K562 (cell line): ENCODE results near the gene PCDH9. TPM values are rescaled to one million over a fixed set of nuclear protein-coding genes. Genes with fewer than 3 reads are reported as not detected.

ENCODE experiments used
- ATAC-seq: fragments of 200-7000 bp; cut with Tn5 transposase; 3 replicates; pipeline ENCODE4 v1.9.1; 2020; ENCODE audit warnings: moderate library complexity
- BruUV-seq: library from RNA; stranded (reverse); fragments of 400-500 nt; replicated peaks from 2 replicates; lab custom pipeline; 2021; lab: Mats Ljungman, UMichigan
- CTCF ChIA-PET: fragments of 300-600 bp; formaldehyde crosslinking; extraction: SDS; loops from one replicate; lab custom pipeline; 2021; ENCODE audit warnings: low intra/inter-chr PET ratio; lab: Yijun Ruan, JAX
- POLR2A ChIA-PET: fragments of 300-600, 350-650 bp; sonication (Branson Sonifier 250); formaldehyde crosslinking; extraction: SDS; loops from one replicate; lab custom pipeline; 2021; ENCODE audit warnings: antibody characterized with exemption, inconsistent platforms; lab: Yijun Ruan, JAX
- DNase-seq, 4 experiments: peaks; one replicate each; pipeline versions ENCODE4 v3.0.0 to v3.0.0-alpha.2; 2011 to 2018; ENCODE audit warnings: low spot score in 3 of 4, mixed read lengths in 3 of 4; ENCODE audit errors: extremely low read depth in 1 of 4
- FAIRE-seq: peaks from 2 replicates; lab custom pipeline; 2011; peaks lifted over from hg19 to GRCh38; lab: Jason Lieb, UNC
- H2AFZ ChIP-seq: 2 replicates; pipeline ENCODE4 v1.6.0; 2011; ENCODE audit warnings: low read depth, low read length, control low read depth, inconsistent platforms
- H3K27ac ChIP-seq: fragments of 200-600 bp; 3 replicates; pipeline ENCODE4 v1.8.0; 2011; ENCODE audit warnings: low read depth, mild to moderate bottlenecking, control low read depth, inconsistent platforms, low read length, moderate library complexity, mixed read lengths; ENCODE audit errors: extremely low read depth
- H3K27me3 ChIP-seq, 2 experiments: fragments of 300-600 bp in 1 of 2; 2 replicates in 1 of 2; 3 replicates in 1 of 2; pipeline versions ENCODE4 v1.6.0 to v1.8.0; 2011; ENCODE audit warnings: inconsistent platforms in 2 of 2, low read length in 2 of 2, mild to moderate bottlenecking in 1 of 2, mixed read lengths in 1 of 2, moderate library complexity in 1 of 2; ENCODE audit not compliant: control insufficient read depth in 2 of 2, insufficient read depth in 2 of 2
- H3K36me3 ChIP-seq: fragments of 300-600 bp; 3 replicates; pipeline ENCODE4 v1.8.0; 2011; ENCODE audit warnings: mild to moderate bottlenecking, low read length, inconsistent platforms; ENCODE audit not compliant: control insufficient read depth, insufficient read depth
- H3K4me1 ChIP-seq, 2 experiments: fragments of 200-600 bp in 1 of 2; replicated peaks in 1 of 2; 2 replicates in 1 of 2; 3 replicates in 1 of 2; pipeline versions ENCODE4 v1.5.1 to v1.8.0; 2011; ENCODE audit warnings: inconsistent platforms in 2 of 2, low read length in 2 of 2, mild to moderate bottlenecking in 1 of 2, mixed read lengths in 1 of 2, moderate library complexity in 1 of 2; ENCODE audit not compliant: control insufficient read depth in 2 of 2, insufficient read depth in 2 of 2
- H3K4me2 ChIP-seq: 2 replicates; pipeline ENCODE4 v1.6.1; 2011; ENCODE audit warnings: low read length, control low read depth, inconsistent platforms, mixed read lengths; ENCODE audit not compliant: insufficient read depth
- H3K4me3 ChIP-seq: fragments of 200-600 bp; sonication (generic), shearing (Covaris generic); 2 replicates; pipeline ENCODE4 v1.5.1; 2016; ENCODE audit warnings: control low read depth, inconsistent platforms
- H3K79me2 ChIP-seq: fragments of 200-600 bp; 3 replicates; pipeline ENCODE4 v1.8.0; 2011; ENCODE audit warnings: low read length, inconsistent platforms; ENCODE audit not compliant: control insufficient read depth, insufficient read depth
- H3K9ac ChIP-seq, 2 experiments: 2 replicates each; pipeline versions ENCODE4 v1.6.0 to v1.6.1; 2011; ENCODE audit warnings: low read depth in 2 of 2, low read length in 2 of 2, control low read depth in 1 of 2, inconsistent platforms in 1 of 2, mild to moderate bottlenecking in 1 of 2, mixed read lengths in 1 of 2; ENCODE audit not compliant: insufficient read depth in 1 of 2
- H3K9me1 ChIP-seq: one replicate; pipeline ENCODE4 v1.6.0; 2011; ENCODE audit warnings: inconsistent platforms, mild to moderate bottlenecking, low read length, moderate library complexity; ENCODE audit not compliant: control insufficient read depth, insufficient read depth
- H3K9me3 ChIP-seq: replicated peaks from 2 replicates; pipeline ENCODE4 v1.5.1; 2011; ENCODE audit warnings: low read depth, low read length, inconsistent platforms; ENCODE audit not compliant: control insufficient read depth, insufficient read depth
- H4K20me1 ChIP-seq: replicated peaks from 2 replicates; pipeline ENCODE4 v1.6.1; 2011; ENCODE audit warnings: low read length, inconsistent platforms, mixed read lengths; ENCODE audit not compliant: control insufficient read depth, insufficient read depth
- CREB1 ChIP-seq, 2 experiments: sonication (generic) in 1 of 2; formaldehyde crosslinking in 1 of 2; IDR thresholded peaks; 2 replicates each; pipeline versions ENCODE4 v1.6.1 to v1.8.0; 2012 to 2022; ENCODE audit warnings: inconsistent platforms in 1 of 2, mild to moderate bottlenecking in 1 of 2, missing genetic modification reagents in 1 of 2, moderate library complexity in 1 of 2
- SETDB1 ChIP-seq: IDR thresholded peaks from one replicate; pipeline ENCODE4 v1.6.1; 2012; ENCODE audit warnings: low read length, control low read depth, inconsistent platforms
- THRA ChIP-seq: fragments of 450-650 bp; IDR thresholded peaks from 2 replicates; pipeline ENCODE4 v1.6.1; 2017; ENCODE audit warnings: mild to moderate bottlenecking, moderate library complexity
- ZBTB9 ChIP-seq: fragments of 450-650 bp; formaldehyde crosslinking; IDR thresholded peaks from 2 replicates; pipeline ENCODE4 v1.4.0; 2020; ENCODE audit warnings: mild to moderate bottlenecking, moderate library complexity
- ZNF121 ChIP-seq: sonication (generic); formaldehyde crosslinking; conservative IDR thresholded peaks from 2 replicates; pipeline ENCODE4 v1.8.0; 2022; ENCODE audit warnings: missing genetic modification reagents
- WGBS: fragments of 100-300 bp; shearing (Covaris generic); methylation state at CpG from one replicate; pipeline ENCODE4 v1.1.6; 2016; ENCODE audit warnings: low coverage, mixed read lengths; ENCODE audit not compliant: insufficient coverage; ENCODE audit errors: missing lambda C conversion rate; 5-methylcytosine and 5-hydroxymethylcytosine counted together
- in situ Hi-C: fragments of 300-500 bp; cut with MboI; formaldehyde crosslinking; loops from 4 replicates; pipeline ENCODE4 v1.15.0; 2018; ENCODE audit warnings: inconsistent platforms, mixed read lengths
- intact Hi-C: fragments of 100-400 bp; cut with micrococcal nuclease; formaldehyde crosslinking; loops from 2 replicates; pipeline ENCODE4 v1.14.2; 2022
- polyA plus RNA-seq, 8 experiments: library from polyadenylated mRNA; depleted of rRNA in 4 of 8; stranded (reverse) in 5 of 8; unstranded in 3 of 8; fragments of >200 nt; fragmentation: Nextera tagmentation in 2 of 8; fragmentation: Illumina TruSeq in 1 of 8; extraction: Ambion mirVana in 2 of 8; extraction: Trizol in 1 of 8; gene quantifications; 2 replicates each; pipeline versions ENCODE4 v1.2.1 to v1.2.3, GENCODE V29; 2011 to 2014; ENCODE audit warnings: inconsistent platforms in 1 of 8, missing spikeins in 1 of 8
- total RNA-seq, 7 experiments: library from RNA; depleted of rRNA in 6 of 7; stranded (reverse); fragments of >200 nt in 6 of 7; fragmentation: Illumina TruSeq in 2 of 7; extraction: Trizol in 2 of 7; gene quantifications; 2 replicates each; pipeline versions ENCODE4 v1.2.1 to v1.2.3, GENCODE V29; 2011 to 2021; ENCODE audit warnings: low replicate concordance in 1 of 7

Gene PCDH9
- total and polyA plus RNA-seq, 9 of the 15 experiments (the other 6 are each of a cell fraction or from before 2014, with no cell fraction given) = 1.1 to 6.7 (median 4.9) TPM

- TF ChIP-seq THRA (no peak), CREB1 (IDR thresholded peaks at IDR 0.05) (no peak), CREB1 (CRISPR knock-in tag; IDR thresholded peaks at IDR 0.05) (no peak), ZBTB9 (no peak)
Measured at GRCh38 chr13:67140006-67140405, 90.1 kb downstream of the PCDH9 start (continued).

- ATAC-seq = no peak
- Histone ChIP-seq H3K4me2 (no peak overlapping the region), H3K9me3 (no peaks in the 10 kb centered on the region), H3K27ac (no peak overlapping the region), H4K20me1 (no peaks in the 10 kb centered on the region), H3K9ac (no peak overlapping the region), H3K36me3 (no peaks in the 10 kb centered on the region), H3K4me1 (peaks cover 0 to 12% of the 10 kb centered on the region in 2 experiments; a peak in 1 of 5 replicates), H3K9me1 (no peaks in the 10 kb centered on the region), H3K79me2 (no peaks in the 10 kb centered on the region), H3K27me3 (no peaks in the 10 kb centered on the region), H3K4me3 (no peak overlapping the region), H2AFZ (no peak overlapping the region)
- WGBS = 29% methylated on average over 4 of the region's 4 CpGs
- no peak for DNase-seq
- FAIRE-seq = no peak
- BruUV-seq = no TSS peak
- no peak for TF ChIP-seq SETDB1
- TF ChIP-seq ZNF121 (CRISPR knock-in tag) = no peak
- ChIA-PET CTCF (no interaction called here), POLR2A (no interaction called here)
- intact Hi-C loops (no loop called here), in situ Hi-C loops (no loop called here)
Measured at GRCh38 chr13:67139551-67139950, 90.6 kb downstream of the PCDH9 start.
